Astrocyte of the spinal cord (primary cell): ENCODE results near the gene LMX1A.

ENCODE experiments used
- DNase-seq: peaks from one replicate; pipeline ENCODE4 v3.0.0; 2011; ENCODE audit warnings: low read depth, low spot score
- H3K4me3 ChIP-seq: 2 replicates; pipeline ENCODE4 v1.5.1; 2011; ENCODE audit warnings: low read depth, mild to moderate bottlenecking, low read length, moderate library complexity
- in situ Hi-C: cut with HindIII; loops from 2 replicates; pipeline ENCODE4 v1.10.0; 2017; ENCODE audit warnings: low sequenced_read_pairs
- TF ChIP-seq, protein P1 (sequence below): IDR thresholded peaks from 2 replicates; pipeline ENCODE4 v1.5.1; 2012; ENCODE audit warnings: low read depth, mild to moderate bottlenecking, low read length, inconsistent platforms

The LMX1A gene

DNA sequence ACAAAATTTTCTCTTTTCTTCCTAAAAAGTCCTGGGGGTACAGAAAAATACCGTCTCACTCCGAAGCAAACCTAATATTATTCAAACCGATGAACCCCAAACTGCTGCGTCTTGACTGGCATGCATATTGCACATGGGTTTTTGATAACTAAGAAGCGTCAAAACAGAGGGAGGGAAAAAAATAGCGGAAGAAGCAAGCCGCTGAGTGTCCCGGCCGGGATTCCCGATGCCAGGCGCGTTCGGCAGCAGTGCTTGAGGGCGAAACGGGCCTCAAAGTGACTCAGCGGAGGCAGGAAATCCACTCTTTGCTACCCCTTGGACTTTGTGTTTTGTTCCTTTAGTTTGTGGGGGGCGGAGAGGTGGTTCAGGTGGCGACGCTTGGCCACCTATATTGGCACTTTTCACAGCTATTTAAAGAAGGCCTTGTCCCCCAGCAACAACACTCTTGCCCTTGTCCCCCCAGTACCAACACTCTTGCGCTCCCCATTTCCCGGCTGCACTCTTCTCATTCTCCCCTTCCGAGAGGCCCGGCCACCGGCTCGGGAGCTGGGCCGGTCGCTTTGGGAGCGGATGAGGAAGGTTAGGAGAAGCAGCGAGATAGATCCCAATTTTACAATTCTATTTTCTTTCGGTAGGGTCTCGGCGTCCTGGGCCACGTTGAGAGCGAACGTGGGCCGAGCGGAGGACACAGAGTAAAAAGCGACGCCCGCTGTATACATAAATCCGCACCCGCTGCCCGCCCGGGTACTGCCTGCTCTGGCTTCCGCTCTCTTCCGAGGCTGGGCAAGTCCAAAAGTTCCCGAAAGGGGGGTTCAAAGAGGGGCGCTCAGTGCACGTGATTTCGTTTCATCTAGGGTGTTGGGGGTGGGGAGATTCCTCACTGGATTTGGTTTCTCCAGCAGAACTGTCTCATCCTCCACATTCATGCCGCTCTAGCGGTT, 2.5 kb downstream of the LMX1A start:
- H3K4me3 ChIP-seq, result no peak overlapping the region
- in situ Hi-C loops, result no loop called here
- DNase-seq, result no peak
- TF ChIP-seq, protein P1, sequence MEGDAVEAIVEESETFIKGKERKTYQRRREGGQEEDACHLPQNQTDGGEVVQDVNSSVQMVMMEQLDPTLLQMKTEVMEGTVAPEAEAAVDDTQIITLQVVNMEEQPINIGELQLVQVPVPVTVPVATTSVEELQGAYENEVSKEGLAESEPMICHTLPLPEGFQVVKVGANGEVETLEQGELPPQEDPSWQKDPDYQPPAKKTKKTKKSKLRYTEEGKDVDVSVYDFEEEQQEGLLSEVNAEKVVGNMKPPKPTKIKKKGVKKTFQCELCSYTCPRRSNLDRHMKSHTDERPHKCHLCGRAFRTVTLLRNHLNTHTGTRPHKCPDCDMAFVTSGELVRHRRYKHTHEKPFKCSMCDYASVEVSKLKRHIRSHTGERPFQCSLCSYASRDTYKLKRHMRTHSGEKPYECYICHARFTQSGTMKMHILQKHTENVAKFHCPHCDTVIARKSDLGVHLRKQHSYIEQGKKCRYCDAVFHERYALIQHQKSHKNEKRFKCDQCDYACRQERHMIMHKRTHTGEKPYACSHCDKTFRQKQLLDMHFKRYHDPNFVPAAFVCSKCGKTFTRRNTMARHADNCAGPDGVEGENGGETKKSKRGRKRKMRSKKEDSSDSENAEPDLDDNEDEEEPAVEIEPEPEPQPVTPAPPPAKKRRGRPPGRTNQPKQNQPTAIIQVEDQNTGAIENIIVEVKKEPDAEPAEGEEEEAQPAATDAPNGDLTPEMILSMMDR, result no peak

- TF ChIP-seq, protein P1, result no peak
- no peak for DNase-seq
- in situ Hi-C loops, result no loop called here
- H3K4me3 ChIP-seq, result no peak overlapping the region
Measured at GRCh38 chr1:165352442-165353293, 3.8 kb downstream of the LMX1A start.

DNA sequence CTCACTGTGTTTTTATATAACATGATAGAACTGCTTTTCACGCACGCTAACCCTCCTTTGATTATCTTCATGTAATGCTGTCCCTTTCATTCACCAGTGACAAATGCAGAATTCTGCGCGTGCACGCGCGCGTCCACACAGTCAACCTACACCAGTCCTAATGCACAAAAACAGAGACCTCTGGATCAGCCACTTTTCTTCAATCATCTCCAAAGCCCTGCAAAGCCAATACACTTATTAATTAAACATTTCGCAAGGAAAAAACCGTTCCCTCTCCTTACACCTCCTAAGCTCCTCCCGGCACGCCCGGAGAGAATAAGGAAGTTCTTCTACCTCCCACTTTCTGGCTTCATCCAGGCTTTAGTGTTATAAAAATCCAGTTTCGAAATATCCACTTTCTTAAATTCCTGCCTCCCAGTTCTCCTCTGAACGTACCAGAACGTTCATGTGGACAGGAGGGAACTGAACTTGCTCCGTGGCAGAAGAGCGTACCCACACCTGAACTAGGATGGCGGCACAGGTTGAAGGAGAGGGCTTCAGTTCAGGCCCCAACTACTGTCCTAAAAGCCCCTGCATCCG, 4.6 kb downstream of the LMX1A start:
- DNase-seq, result no peak
- H3K4me3 ChIP-seq, result no peak overlapping the region
- TF ChIP-seq, protein P1, result no peak
- in situ Hi-C loops, result no loop called here

DNA sequence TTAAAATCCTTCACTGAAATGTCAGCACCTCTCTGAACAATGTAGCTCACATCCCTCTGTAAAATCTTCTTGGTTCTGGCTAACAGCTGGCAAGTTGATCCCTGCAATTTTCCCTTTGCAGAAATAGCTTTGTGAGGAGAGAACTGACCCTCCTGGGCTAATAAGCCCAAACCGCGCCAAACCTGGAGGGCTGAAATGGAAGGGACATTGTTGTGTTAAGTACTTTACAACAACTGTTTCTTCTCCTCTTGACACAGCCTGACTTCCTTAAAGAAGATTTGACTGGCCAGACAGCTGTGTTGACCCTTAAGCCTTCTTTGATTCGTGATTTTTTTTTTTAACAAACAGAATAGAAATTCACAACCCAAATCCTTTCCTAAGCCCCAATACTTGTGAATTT, 5.7 kb downstream of the LMX1A start:
- in situ Hi-C loops, result no loop called here
- H3K4me3 ChIP-seq, result no peak overlapping the region
- TF ChIP-seq, protein P1, result no peak
- no peak for DNase-seq

DNA sequence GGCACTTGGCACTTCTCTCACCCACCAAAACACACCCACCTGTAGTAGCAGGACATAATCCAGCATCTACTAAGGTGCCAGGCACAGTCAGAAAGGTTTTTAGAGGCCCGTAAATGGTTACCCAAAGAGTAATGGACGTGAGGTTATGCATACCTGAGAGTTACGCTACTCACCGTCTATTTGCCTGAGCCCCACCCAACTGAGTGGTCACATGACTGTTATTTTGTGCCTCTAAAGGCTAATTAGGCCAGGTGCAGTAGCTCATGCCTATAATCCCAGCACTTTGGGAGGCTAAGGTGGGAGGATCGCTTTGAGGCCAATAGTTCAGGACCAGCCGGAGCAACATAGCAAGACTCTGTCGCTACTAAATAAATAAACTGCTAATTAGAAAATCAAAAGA, 11.0 kb downstream of the LMX1A start:
- no peak for DNase-seq
- H3K4me3 ChIP-seq, result no peak overlapping the region
- in situ Hi-C loops, result no loop called here
- TF ChIP-seq, protein P1, result no peak

- no peak overlapping the region for H3K4me3 ChIP-seq
- DNase-seq, result no peak
- in situ Hi-C loops, result no loop called here
- TF ChIP-seq, protein P1, result no peak
Measured at GRCh38 chr1:165344736-165345135, 11.8 kb downstream of the LMX1A start.
